ENCODE results near the gene NPLOC4. TPM values are rescaled to one million over a fixed set of nuclear protein-coding genes. Genes with fewer than 3 reads are reported as not detected.
"Not testable (repeated sequence)": the region's sequence is repeated elsewhere in the genome, so short reads cannot be mapped to it uniquely, and the experiment has no call there.

Gene NPLOC4
- total and polyA plus RNA-seq, 2 donors (not counting 1 experiment from before 2014, with no cell fraction given): 70.2 to 101 TPM

- DNase-seq (no peak), ATAC-seq (ENCODE audit: low read depth) (no peak)
- Histone ChIP-seq H3K4me2 (replicated peaks; ENCODE audit: low read depth, low read length, poor library complexity, severe bottlenecking) (no peak overlapping the region), H3K4me1 (ENCODE audit: control insufficient read depth in 2 of 2, insufficient read depth in 2 of 2, low read length in 2 of 2) (no peaks in the 10 kb centered on the region), H4K20me1 (ENCODE audit: control insufficient read depth, insufficient read depth, low read length, poor library complexity, severe bottlenecking) (peaks cover 24% of the 10 kb centered on the region), H3K79me2 (ENCODE audit: control insufficient read depth, insufficient read depth, low read length) (peaks cover 48% of the 10 kb centered on the region), H3K9me3 (ENCODE audit: control extremely low read depth in 1 of 3, control insufficient read depth in 2 of 3, insufficient read depth in 1 of 3, low read length in 2 of 3) (peaks cover 0 to 6% (median 0%) of the 10 kb centered on the region in 3 donors), H3K4me3 (ENCODE audit: control extremely low read depth in 1 of 5, extremely low read depth in 1 of 5, insufficient read depth in 1 of 5, low read depth in 2 of 5, low read length in 4 of 5) (no peak overlapping the region), H3K27ac (ENCODE audit: low read length in 2 of 2) (no peak overlapping the region), H3K27me3 (replicated peaks in 1 of 4; ENCODE audit: control extremely low read depth in 1 of 4, control insufficient read depth in 3 of 4, insufficient read depth in 4 of 4, low read length in 3 of 4) (no peaks in the 10 kb centered on the region), H3K36me3 (replicated peaks in 1 of 2; ENCODE audit: control extremely low read depth in 1 of 2, control insufficient read depth in 1 of 2, extremely low read depth in 1 of 2, insufficient read depth in 2 of 2, low read length in 1 of 2) (peaks cover 23 to 60% of the 10 kb centered on the region in 2 experiments), H2AFZ (ENCODE audit: insufficient read depth, low read depth, low read length, poor library complexity, severe bottlenecking) (no peak overlapping the region), H3K9ac (ENCODE audit: low read length) (no peak overlapping the region)
- Mint-ChIP-seq H3K4me3 (no peak overlapping the region), H3K27me3 (no peaks in the 10 kb centered on the region), H3K9me3 (ENCODE audit: insufficient read depth) (peaks cover 6% of the 10 kb centered on the region), H3K27ac (no peak overlapping the region), H3K4me1 (peaks cover 2% of the 10 kb centered on the region)
- WGBS (ENCODE audit: insufficient coverage): 91% methylated on average over 7 of the region's 11 CpGs
- no peak for TF ChIP-seq EZH2 (IDR thresholded peaks at IDR 0.05; ENCODE audit: borderline replicate concordance, insufficient read depth, low read depth, low read length, poor library complexity, severe bottlenecking)
- TF ChIP-seq, protein P1, sequence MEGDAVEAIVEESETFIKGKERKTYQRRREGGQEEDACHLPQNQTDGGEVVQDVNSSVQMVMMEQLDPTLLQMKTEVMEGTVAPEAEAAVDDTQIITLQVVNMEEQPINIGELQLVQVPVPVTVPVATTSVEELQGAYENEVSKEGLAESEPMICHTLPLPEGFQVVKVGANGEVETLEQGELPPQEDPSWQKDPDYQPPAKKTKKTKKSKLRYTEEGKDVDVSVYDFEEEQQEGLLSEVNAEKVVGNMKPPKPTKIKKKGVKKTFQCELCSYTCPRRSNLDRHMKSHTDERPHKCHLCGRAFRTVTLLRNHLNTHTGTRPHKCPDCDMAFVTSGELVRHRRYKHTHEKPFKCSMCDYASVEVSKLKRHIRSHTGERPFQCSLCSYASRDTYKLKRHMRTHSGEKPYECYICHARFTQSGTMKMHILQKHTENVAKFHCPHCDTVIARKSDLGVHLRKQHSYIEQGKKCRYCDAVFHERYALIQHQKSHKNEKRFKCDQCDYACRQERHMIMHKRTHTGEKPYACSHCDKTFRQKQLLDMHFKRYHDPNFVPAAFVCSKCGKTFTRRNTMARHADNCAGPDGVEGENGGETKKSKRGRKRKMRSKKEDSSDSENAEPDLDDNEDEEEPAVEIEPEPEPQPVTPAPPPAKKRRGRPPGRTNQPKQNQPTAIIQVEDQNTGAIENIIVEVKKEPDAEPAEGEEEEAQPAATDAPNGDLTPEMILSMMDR (IDR thresholded peaks at IDR 0.05): no peak
- CTCF ChIA-PET: interaction anchor here (0.8 kb wide), 1 partner anchor 21 kb away, joined by 3 read pairs; no protein-coding TSS in a partner anchor
- POLR2A ChIA-PET: no interaction called here
- intact Hi-C loops (cut with micrococcal nuclease): no loop called here
Observed at GRCh38 chr17:81621494-81622130, 15.3 kb downstream of the NPLOC4 start.

- peaks cover 66% of the 10 kb centered on the region for H3K79me2 ChIP-seq (ENCODE audit: control insufficient read depth, insufficient read depth, low read length)
- H3K9me3 ChIP-seq (ENCODE audit: control extremely low read depth in 1 of 3, control insufficient read depth in 2 of 3, insufficient read depth in 1 of 3, low read length in 2 of 3); H3K4me3 Mint-ChIP-seq; DNase-seq; H3K4me3 ChIP-seq (ENCODE audit: control extremely low read depth in 1 of 5, extremely low read depth in 1 of 5, insufficient read depth in 1 of 5, low read depth in 2 of 5, low read length in 4 of 5); H3K9ac ChIP-seq (ENCODE audit: low read length); H3K27ac ChIP-seq (ENCODE audit: low read length in 2 of 2); H3K4me1 Mint-ChIP-seq; H3K4me2 ChIP-seq (replicated peaks; ENCODE audit: low read depth, low read length, poor library complexity, severe bottlenecking); H3K9me3 Mint-ChIP-seq (ENCODE audit: insufficient read depth); ATAC-seq (ENCODE audit: low read depth); POLR2A ChIA-PET; H3K27me3 ChIP-seq (replicated peaks in 1 of 4; ENCODE audit: control extremely low read depth in 1 of 4, control insufficient read depth in 3 of 4, insufficient read depth in 4 of 4, low read length in 3 of 4); H3K4me1 ChIP-seq (ENCODE audit: control insufficient read depth in 2 of 2, insufficient read depth in 2 of 2, low read length in 2 of 2); intact Hi-C loops (cut with micrococcal nuclease); CTCF ChIA-PET; H3K27ac Mint-ChIP-seq; H3K27me3 Mint-ChIP-seq; H2AFZ ChIP-seq (ENCODE audit: insufficient read depth, low read depth, low read length, poor library complexity, severe bottlenecking): not testable (repeated sequence)
- WGBS (ENCODE audit: insufficient coverage): 100% methylated on average over 8 of the region's 36 CpGs
- H4K20me1 ChIP-seq (ENCODE audit: control insufficient read depth, insufficient read depth, low read length, poor library complexity, severe bottlenecking): peaks cover 38% of the 10 kb centered on the region
- H3K36me3 ChIP-seq (replicated peaks in 1 of 2; ENCODE audit: control extremely low read depth in 1 of 2, control insufficient read depth in 1 of 2, extremely low read depth in 1 of 2, insufficient read depth in 2 of 2, low read length in 1 of 2): peaks cover 18 to 54% of the 10 kb centered on the region in 2 experiments
Observed at GRCh38 chr17:81618307-81618706, 18.6 kb downstream of the NPLOC4 start.
